HG03565 (cell line): ENCODE data around the gene MPHOSPH6.
"Not testable (repeated sequence)": the region's sequence is repeated elsewhere in the genome, so short reads cannot be mapped to it uniquely, and the experiment has no call there.

Source experiments
- ATAC-seq: cut with Tn5 transposase; IDR thresholded peaks from one replicate; pipeline ENCODE4 v1.9.1; 2021; ENCODE audit warnings: mild to moderate bottlenecking, moderate library complexity; ENCODE audit not compliant: unreplicated experiment

Gene MPHOSPH6

DNA sequence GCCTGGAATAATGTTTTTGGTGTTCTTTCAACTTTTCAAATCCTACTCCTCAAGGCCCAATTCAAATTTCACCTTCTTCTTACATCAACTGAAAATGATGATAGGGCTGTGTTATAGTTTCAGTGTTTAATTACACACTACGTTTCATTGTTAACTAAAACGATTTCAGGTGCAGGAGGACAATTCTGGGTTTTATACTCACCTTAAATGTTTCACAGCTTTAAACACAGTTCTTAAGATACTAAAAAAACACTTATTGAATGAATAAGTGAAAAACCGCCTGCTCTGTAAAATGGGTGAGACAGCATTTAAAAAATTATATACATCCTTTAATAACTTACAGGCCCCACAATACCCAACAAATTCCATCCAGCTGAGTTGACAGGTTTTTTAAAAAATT lies 6.2 kb upstream of the MPHOSPH6 start:
- ATAC-seq: no peak

DNA sequence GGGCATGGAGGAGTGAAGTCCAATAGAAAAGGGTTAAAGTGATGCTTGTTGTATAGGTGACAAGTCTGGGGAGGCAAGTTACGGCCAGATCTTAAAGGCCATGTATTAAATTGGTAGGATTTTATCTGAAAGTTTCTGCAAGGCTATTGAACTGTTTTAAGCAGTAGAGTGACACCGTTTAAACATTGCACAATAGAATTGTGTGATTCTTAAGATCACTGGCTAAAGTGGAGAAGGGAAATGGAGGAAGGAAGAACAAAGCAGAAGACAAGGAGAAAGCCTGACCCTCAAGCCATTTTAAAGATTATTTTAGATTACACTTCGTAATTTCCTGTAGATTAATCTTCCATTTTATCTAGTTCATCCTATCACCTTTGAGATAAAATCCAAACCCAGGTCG lies 5.6 kb upstream of the MPHOSPH6 start:
- no peak for ATAC-seq

DNA sequence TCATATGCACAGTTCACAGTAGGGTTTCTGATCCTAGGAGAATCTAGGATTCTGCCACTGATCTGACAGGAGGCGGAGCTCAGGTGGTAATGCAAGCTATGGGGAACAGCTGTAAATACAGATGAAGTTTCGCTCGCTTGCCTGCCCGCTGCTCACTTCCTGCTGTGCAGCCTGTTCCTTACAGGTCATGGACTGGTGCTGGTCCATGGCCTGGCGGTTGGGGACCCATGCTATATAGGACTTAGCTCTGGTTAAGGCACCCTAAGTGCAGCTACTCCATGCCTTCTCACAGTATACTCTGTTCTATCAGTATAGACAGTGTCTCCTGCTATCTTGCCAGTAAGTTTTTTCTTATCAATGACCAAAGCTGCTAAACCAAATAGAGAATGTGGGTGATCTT lies 2.4 kb downstream of the MPHOSPH6 start:
- no peak for ATAC-seq

DNA sequence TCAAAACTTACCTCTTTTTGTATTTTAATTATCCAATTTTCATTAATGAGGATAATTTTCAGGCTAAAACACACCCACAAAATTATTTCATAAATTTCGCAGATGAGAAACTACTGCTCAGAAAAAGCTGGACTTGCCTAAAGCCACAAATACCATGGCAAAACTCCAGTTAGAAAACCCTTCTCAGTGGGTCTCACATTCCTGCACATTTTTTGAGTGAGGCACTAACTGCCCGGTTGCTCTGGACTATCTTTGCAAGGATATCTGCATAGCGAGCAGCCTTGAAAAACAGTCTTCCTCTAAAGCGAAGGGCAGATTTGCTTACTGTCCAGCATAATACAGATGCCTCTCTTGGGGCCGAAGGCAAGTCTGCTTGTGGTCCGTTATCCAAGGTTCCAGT lies 9.8 kb downstream of the MPHOSPH6 start:
- no peak for ATAC-seq

DNA sequence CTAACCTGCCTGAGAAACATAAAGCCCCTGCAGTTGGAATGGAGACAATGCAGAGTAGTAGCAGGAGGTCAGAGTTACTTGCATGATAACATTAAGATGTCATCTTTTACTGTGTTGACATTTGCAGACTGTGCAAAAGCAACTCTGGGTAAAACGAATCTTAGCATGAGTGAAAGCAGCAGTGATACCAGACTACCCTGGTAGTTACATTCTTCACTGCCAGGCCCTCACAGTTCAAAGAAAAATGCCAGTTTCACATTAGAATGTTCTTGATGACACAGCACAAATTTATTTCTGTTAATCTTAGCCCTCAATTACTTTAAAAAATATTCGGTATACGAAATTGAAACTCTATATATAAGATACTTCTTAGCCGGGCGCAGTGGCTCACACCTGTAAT lies 12.2 kb downstream of the MPHOSPH6 start:
- no peak for ATAC-seq

DNA sequence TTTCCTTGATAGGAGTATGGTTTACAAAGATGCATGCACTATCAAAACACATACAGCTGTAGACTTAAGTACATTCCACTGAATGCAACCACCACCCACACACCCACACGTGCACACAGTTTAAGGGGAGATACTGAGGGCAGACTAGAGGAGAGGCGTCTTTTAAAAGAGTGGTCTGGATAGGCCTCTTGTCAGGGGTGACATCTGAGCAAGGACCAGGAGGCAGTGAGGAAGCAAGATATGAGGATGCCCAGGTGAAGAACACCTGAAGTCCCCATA lies 12.6 kb downstream of the MPHOSPH6 start:
- no peak for ATAC-seq

DNA sequence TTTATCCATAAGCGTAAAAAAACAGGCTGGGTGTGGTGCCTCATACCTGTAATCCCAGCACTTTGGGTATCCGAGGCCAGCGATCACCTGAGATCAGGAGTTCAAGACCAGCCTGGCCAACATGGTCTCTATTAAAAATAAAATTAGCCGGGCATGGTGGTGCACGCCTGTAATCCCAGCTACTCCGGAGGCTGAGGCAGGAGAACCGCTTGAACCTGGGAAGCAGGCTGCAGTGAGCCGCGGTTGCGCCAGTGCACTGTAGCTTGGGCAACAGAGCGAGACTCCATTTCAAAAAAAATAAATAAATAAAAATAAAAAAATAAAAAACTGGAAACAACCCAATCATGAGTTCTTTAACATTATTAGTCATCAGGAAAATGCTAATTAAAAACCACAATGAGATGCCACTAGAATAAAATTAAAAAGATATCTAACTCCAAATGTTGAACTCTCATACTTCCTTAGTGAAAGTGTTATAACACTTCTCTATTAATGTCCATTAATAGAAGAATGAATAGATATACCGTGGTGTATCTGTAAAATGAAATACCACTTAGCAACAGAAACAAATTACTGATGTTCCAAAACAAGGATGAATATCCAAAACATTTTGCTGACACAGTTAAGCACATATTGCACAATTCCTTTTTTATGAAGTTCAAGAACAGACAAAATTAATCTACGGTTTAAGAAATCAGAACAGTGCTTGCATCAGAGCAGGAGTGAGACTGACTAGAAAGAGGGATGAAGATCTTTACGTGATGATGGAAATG lies 13.1 kb downstream of the MPHOSPH6 start:
- no peak for ATAC-seq

DNA sequence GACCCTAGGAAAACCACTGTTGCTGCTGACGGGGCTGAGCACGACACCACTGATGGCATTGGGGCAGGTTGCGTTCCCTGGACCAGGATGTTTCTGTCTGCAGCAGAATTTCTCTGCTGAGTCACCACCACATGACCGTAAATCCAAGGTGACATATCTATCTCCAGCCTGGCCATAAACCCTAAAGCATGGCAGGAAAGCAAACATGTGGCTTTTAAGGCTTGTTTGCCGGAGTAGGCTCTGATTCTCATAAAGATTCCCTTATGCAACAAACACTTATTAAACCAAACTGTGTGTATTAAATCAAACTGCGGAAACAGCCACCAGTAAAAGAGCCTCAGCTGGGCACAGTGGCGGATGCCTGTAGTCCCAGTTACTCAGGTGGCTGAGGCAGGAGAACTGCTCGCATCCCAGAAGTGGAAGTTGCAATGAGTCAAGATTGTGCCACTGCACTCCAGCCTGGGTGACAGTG lies 17.3 kb downstream of the MPHOSPH6 start:
- ATAC-seq: no peak

DNA sequence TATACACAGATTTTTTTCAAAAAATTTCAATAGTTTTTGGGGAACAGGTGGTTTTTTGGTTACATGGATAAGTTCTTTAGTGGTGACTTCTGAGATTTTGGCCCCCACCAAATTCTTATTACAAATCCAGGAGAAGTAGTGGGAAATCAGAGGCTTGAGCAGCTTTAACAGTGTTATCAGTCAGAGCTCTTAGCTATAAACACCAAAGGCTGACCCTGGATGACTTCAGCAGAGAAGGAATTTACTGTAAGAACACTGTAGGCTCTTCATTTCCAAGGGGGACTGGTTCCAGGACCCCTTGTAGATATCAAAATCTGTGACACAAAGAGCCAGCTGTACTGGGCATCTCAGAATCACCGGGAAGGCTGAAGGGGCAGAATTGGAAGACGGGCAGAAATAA lies 17.8 kb downstream of the MPHOSPH6 start:
- ATAC-seq: no peak

DNA sequence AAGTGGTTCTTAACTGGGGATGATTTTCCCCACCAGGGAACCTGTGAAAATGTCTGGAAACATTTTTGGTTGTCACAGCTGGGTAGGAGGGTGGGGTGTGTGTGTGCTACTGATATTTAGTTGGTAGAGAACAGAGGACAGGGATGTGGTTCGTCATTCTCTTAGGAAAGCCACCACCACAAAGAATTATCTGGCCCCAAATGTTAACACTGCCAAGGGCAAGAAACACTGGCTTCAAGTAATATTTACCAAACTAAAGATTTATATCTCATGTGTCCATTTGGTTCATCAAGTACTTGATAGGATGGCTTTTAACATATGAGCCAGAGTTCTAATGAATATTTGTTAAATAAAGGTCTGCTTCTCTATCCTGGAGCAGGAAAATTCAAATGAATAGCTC lies 19.5 kb downstream of the MPHOSPH6 start:
- ATAC-seq: no peak

DNA sequence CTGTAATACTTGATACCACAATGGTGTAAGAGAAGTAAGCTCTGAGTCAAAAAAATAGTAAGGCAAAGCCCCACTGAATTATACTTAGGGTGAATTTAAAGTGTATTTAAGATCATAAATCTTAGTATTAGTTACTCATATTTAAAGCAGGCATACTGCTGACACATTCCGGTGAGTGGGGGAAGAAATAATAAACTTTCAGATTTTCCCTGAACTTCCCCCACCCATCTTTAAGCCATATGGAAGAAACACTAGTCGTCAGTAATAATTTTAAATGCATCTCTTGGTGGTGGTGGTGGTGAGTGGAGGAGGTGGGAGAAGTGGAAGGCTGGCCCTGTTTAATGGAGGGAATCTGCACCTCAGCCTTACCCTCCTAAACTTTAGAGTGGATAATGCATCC lies 20.5 kb downstream of the MPHOSPH6 start:
- no peak for ATAC-seq

DNA sequence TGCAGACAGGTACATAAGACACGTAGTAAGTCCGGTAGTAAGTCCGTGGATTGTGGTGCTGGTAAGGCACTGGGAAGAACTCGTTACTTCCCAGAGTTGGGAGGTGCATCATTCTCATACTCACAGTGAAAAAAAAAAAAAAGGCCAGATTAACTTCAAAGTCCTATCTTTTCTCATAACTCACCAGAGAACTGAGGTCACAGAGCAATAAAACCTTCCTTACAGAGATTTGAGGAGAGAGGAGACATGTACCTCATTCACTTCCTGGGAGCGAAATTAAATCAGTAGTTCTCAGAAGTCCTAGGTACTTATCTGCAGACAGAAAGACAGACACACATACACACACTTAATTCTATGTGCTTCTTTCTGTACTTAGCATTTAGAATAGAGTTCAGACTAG lies 22.5 kb downstream of the MPHOSPH6 start:
- ATAC-seq: no peak

DNA sequence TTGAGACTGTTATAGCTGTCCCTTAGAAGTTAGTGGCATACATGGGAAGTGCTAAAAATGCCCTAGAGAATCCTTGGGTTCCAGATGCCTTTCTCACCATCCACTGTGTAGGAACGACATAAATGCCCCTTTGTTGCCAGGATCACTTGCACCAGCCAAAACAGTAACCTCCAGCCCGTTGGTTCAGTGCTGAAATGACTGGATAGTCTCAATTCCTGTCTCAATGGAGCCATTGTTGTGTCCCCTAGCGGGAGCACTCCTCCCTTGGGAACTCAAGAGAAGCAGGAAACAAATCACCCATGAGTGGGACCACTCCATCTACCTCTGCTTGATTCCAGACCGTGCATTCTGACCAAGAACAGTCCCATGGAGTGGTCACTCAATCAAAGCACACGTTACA lies 23.1 kb downstream of the MPHOSPH6 start:
- ATAC-seq: no peak

DNA sequence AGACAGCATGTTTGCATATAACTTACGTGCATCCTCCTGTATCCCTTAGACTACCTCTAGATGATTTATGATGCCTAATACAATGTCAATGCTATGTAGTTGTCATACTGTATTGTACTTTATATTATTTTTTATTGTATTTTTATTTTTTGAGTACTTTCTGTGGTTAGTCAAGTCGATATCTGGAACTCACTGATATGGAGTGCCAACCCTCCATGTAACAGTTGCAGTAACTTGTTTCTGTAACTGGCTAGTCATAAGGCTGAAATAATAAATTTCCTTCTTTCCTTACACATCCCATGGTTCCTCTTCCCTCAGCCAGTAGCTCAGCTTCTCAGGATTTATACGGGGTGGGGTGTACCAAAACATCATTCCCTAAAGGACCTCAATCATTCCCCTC lies 23.5 kb downstream of the MPHOSPH6 start:
- no peak for ATAC-seq

DNA sequence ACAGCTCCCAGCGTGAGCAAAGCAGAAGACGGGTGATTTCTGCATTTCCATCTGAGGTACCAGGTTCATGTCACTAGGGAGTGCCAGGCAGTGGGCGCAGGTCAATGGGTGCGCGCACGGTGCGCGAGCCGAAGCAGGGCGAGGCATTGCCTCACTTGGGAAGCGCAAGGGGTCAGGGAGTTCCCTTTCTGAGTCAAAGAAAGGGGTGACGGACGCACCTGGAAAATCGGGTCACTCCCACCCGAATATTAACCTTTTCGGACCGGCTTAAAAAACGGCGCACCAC lies 30.8 kb downstream of the MPHOSPH6 start:
- not testable (repeated sequence) for ATAC-seq

DNA sequence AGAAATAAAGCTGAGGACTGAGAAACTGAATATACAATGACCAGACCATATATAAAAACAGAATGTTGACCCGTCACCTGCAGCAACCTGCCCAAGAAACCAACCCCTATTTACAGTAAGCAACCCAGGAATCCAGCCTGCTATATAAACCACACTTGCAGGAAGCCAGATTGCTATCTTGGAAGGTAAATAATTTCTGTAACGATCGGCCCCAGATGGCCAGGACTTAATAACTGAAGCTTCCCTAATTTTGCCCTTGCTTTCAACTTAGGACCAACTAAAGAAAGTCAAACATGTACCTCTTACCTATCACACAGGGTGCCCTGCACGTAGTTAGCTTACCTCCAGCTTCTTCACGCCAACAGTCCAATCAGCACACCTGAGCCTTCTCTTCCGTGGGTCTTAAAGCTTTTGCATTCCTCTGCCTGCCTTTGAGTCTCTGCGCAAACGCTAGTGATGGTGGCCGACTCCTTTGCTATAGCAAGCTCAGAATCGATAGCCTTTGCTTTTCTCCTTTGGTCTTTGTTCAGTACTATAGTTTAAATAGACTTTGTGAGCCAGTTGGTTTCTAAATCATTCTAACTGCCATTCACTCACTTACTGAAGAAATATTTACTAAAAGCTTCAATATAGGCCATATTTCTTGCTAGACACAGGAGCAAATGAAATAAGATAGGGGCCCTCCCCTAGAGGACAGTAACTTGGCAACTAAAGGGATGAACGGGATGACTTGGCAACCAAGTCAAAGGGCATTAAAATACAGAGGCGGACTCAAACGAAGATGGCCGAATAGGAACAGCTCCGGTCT lies 31.3 kb downstream of the MPHOSPH6 start:
- ATAC-seq: no peak

DNA sequence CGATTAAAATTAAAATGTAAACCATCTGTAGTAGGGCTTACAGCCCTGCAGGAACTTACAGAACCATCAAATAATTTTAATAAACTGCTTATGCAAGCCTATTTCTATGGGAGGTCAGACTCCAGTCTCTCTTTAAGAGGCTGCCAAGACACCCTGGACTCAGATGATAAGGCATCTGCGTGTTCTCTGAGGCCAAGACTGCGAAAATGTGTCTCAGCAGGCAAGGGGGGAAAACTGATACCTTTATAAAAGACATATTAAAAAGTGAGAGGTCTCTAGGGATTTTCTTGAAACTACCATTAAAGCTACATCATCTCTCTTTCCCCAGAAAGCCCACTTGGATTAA lies 32.2 kb downstream of the MPHOSPH6 start:
- no peak for ATAC-seq

DNA sequence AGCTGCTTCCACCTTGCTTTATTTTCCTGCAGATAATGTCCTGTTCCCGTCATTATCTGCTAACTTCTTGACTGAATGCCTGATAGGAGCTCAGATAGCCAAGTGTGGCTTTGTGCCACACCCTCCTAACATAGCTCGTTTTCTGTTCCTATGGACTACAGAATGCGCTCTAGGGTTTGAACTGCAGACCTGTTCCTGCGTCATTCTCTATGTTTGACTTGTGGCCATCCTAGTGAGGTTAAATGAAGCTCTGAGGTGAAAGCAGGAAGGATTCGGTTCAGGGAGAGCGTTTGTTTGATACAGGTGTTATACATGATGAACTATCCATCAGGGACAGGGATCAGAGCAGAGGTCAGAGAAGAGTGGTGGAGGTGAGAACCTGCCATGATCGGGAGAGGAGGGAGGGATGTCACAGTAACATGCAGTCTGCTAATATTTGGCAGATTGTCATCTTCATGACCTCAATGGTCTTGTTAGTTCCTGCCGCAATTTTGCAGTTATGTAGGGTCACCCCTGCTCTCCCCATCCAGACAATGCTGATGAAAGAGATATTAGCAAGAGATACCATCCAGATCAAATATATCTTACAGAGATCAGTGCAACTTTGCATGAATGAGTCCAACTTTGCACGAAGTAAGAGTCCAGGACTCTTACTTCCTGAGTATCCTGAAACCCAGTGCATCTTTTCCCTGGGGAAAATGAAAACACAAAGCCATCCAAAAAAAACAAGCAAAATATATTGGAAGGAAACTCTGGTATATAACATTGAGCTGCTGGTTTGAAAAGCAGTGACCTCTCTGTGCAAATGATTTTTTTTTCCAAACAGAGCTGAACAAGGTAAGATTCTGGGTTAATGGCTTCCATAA lies 32.8 kb downstream of the MPHOSPH6 start:
- ATAC-seq: no peak

DNA sequence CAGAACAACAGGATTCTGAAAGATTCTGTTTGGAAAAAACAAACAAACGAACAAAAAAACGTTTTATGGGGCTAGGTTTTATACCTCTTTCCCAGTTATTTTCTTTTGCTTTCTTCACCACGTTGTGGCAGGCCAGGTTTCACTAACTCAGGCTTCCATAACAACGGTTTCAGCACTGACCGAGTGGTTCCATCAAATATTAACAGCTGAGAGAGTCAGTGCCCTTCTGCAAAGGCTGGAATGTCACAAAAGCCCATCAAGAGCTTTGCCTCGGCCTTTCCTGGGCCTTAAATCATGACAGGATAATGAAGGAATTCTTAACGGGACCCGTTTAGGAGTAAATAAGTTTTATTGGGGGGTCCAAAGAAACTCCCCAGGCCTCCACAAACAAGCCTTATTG lies 34.2 kb downstream of the MPHOSPH6 start:
- ATAC-seq: no peak

DNA sequence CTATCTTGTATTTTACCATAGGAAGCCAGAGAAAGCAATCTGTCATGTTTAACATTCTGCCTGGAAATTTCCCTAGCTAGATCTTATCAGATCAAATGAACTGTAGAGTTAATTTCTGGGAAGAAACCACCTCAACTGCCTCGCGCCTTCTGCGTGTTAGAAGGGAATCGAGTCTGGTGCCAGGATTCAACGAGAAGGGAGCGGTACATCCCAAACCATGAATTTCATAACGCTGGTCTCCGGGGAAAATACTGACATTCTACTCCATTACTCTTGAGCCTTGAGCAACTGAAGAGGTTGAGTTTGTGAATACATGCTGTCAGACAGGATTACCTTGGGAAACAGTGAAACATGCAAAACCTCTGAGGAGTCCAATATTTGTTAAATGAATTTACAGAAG lies 35.2 kb downstream of the MPHOSPH6 start:
- no peak for ATAC-seq

DNA sequence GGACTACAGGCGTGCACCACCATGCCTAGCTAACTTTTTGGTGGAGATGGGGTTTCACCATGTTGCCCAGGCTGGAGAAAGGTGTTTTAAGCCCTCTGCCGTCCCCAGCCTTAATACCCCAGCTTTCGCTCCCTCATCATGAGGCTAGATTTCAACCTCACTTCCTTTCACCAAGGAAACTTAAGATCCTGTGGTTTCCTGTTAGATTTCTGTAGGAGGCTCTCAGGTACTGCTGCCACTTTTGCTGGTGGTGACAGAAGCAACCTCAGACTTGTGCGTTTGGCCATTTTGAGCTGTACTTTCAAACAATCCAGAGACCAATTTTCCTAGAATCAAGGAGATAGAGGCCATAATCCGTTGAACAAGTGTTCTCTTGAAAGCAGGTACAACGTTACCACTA lies 36.2 kb downstream of the MPHOSPH6 start:
- ATAC-seq: no peak

DNA sequence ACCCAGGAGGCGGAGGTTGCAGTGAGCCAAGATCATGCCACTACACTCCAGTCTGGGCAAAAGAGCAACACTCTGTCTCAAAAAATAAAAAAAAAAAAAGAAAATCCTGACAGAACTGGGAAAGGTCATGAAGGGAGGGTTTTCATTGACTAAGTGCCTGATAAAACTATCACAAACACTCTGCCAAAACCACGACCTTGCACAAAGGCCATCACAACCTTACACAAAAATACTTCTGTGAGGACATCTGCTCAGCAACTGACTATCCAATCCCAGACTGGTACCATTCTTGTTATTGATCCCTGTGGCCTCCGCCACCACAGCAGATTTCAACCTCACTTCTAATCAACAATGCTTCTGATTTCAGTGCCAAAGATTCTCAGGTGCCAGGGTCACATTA lies 40.1 kb downstream of the MPHOSPH6 start:
- no peak for ATAC-seq
